PC-3 (cell line): Measurements from ENCODE around the gene SLC23A2.

Source experiments
- CTCF ChIP-seq: fragments of 300-600 bp; sonication (generic); conservative IDR thresholded peaks from 2 replicates; pipeline ENCODE4 v1.5.1; 2017; ENCODE audit warnings: antibody characterized with exemption, low read depth, mild to moderate bottlenecking, low read length
- EZH2 ChIP-seq: fragments of 300-600 bp; sonication (generic); IDR thresholded peaks from one replicate; pipeline ENCODE4 v1.6.1; 2017; ENCODE audit warnings: antibody characterized with exemption, mild to moderate bottlenecking, low read length; ENCODE audit not compliant: unreplicated experiment
- EZH2phosphoT487 ChIP-seq: fragments of 300-600 bp; sonication (generic); IDR thresholded peaks from 2 replicates; pipeline ENCODE4 v1.6.1; 2018; ENCODE audit warnings: mild to moderate bottlenecking, antibody characterized with exemption, low read length, borderline replicate concordance

- TF ChIP-seq CTCF (no peak), EZH2 (no peak), EZH2phosphoT487 (no peak)
Measured at GRCh38 chr20:4886771-4887527, 114.4 kb downstream of the SLC23A2 start.
